ENCODE measurements around the gene MRPS5.

- TF ChIP-seq EZH2 (IDR thresholded peaks at IDR 0.05), result no peak
- no peak for TF ChIP-seq POLR2AphosphoS5 (IDR thresholded peaks at IDR 0.05; ENCODE audit: borderline replicate concordance, low read depth, low read length)
- no peak for TF ChIP-seq FOXP2 (optimal IDR thresholded peaks at IDR 0.05; ENCODE audit: control extremely low read depth, extremely low read length, insufficient read depth)
Observed at GRCh38 chr2:95091885-95092555, 29.6 kb downstream of the MRPS5 start.
